Fibroblast of peridontal ligament (primary cell): Measurements from ENCODE around the gene WDR38.

ENCODE experiments used
- DNase-seq: peaks from one replicate; pipeline ENCODE4 v3.0.0-alpha.2; 2010; ENCODE audit errors: extremely low read depth

WDR38 gene

DNA sequence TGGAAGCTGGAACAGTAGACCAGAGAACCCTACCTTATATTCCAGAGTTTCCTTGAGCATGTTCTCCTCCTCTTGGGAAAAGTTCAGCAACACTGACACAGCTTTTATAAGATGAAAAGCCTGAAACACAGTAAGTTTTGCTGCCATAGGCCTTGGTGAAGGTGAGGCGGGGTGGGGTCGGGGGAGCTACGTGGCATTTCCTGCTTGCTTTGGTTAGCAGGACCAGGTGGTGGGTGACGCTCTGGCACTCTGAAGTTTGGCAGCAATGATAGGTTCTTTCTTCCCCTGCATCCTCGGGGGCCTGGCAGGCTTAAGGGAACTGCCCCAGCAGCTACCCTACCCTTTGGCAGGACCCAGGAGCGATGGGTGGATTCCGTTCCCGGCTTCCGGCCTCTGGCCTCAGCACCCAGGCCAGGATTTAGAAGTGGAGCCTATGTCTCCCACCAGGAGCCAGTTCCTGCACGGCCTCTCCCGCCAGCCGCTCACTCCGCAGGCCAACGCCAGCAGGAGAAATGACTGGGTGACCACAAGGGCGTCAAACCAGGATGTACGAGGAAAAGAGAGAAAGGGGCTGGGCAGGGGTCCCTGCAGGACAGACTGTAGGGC is 28.0 kb downstream of the WDR38 start:
- no peak for DNase-seq

DNA sequence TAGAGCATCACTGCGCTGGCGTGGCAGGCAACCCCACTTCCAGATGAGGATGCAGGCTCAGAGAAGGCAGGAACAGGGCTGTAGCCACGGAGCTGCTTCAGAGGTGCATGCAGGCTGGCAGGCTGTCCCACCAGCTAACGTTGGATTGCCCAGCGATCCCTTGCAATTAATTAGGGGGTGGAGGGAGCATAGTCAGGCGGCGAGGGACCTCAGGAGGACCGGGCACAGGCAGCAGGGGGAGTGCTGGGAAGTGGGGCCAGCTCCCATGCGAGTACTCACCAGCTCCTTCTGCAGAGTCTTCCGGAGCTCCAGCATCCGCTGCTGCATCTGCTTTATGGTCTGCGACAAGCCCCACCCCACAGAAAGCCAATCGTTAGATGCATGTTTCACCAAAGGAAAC is 29.0 kb downstream of the WDR38 start:
- no peak for DNase-seq

DNA sequence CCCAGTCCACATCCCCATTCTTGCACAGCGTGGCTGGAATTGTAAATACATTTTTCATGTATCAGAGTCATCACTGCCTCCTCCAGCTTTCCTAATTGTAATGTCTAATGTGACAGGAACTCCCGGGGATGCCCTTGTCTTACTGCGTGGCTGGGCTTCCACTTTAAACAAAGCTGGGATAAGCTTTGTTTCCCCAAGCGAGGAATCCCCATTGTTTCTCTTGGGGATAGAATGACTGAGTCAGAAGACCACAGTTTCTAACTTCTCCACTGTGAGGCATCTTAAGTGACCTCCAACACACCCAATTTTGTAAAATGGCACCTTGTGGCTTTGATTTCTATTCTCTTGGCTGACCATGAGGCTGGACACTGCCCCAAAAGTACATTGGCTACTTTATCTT is 31.1 kb downstream of the WDR38 start:
- DNase-seq: peak; percentile 56

DNA sequence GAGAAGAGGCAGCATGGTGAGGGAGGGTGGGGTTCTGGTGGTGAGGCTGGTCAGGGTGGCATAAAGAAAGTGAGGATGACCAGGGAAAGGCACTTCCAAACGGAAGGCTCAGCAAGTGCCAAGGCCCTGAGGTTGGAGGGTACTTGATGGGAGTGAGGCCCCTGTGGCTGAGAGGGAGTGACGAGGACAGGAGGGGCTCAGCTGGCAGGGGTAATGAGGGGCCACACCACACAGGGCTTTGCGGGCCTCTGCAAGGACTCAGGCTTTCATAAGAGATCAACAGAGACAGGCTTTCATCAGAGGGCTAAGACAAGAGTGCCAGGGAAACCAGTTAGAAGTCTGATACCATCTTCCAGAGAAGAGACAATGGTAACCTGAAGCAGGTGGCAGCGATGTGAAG is 32.3 kb downstream of the WDR38 start:
- no peak for DNase-seq

DNA sequence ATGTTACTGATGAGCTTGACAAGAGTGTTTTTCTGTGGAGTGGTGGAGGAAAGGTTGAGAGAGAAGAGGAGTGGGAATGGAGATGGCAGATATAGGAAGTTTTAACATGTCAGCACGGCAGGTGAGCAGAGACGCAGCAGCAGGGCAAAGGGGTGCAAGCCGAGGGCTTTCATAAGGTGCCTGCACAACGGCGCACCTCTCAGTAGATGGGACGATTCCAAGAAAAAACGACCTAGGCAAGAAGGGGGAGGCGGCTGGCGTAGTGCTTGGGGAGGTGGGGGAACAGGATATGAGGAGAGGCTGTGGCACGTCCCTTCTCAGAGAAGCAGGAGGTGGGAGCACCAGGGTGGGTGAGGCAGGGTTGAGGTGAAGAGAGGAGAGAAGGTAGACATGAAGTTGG is 33.2 kb downstream of the WDR38 start:
- DNase-seq: no peak

DNA sequence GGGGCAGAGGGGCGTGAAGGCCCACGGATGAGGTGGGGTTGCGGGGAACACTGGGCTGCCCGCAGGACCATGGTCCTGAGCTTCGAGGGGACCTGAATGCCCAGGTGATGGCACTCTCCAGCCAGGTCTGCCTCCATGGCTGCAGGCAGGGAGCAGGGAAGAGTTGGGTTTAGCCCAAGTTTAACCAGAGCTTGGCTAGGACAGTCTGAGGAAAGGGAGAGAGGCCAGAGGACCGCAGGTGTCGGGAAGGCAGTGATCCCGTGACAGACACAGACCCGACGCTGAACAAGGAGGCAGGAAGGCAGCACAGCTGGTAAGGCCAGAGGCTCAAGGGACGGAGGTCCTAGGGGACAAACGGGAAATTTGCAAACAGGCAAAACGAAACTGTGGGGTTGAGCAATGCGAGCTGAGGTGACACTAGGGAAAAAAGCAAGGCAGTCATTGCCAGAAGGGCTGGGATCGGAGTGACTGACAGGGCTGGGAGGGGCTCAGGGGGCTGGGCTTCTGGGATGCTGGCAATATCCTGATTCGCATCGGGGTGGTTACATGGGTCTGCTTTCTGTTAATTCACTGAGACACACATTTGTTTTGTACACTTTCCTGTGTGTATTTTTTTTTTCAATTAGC is 33.7 kb downstream of the WDR38 start:
- DNase-seq: no peak

DNA sequence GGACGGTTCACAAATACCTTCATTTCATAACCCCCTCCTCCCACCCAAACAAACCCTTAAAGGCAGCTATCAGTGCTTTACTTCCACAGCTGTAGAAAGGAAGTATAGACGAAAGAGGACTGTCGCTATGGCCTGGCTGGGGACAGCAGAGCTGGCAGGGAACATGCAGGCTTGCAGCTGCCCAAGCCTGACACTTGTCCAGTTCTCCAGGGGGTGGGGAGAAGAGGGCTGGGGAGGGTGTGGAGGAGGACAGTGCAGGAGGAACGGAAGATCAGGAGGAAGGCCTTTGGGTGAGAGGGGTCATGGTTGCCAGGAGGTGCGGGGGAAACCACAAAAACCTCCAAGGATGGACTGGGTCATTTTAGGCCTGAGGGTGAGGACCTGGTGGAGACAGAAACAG is 34.6 kb downstream of the WDR38 start:
- no peak for DNase-seq

DNA sequence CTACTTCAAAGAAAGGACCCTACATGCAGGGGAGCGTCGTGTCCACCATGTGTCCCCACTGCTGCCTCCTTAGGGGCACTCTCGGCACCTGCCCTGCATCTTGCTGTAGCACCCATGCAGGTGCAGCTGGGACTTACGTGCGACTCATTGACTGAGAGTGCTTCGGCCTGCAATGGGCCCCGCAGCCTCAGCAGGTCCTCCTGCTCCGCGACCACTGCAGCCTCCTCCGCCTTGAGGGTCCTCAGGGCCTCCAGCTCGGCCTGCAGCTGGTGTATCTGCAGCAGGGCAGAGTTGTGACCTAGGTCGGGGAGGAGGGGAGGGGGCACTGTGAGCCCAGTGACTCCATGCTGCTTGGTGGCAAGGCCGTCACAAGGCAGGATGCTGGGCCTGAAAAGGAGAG is 35.7 kb downstream of the WDR38 start:
- no peak for DNase-seq

DNA sequence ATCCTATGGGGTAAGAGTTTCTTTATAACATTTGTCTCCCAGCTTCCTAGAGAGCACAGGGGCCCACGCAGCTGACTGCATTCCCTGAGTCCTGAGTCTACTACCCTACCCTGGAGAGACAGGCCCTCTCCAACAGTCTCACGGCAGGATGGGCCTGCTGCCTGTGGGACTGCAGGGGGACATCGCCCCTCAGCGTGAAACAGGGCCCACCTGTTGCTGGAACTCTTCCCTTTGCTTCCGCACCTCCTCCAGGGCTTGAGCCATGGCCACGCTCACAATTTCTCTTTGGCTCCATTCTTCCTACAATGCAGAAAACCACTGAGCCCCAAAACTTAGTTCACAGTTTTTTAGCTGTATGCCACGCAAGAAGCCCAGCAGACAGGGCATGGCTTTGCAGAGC is 36.9 kb downstream of the WDR38 start:
- no peak for DNase-seq

DNA sequence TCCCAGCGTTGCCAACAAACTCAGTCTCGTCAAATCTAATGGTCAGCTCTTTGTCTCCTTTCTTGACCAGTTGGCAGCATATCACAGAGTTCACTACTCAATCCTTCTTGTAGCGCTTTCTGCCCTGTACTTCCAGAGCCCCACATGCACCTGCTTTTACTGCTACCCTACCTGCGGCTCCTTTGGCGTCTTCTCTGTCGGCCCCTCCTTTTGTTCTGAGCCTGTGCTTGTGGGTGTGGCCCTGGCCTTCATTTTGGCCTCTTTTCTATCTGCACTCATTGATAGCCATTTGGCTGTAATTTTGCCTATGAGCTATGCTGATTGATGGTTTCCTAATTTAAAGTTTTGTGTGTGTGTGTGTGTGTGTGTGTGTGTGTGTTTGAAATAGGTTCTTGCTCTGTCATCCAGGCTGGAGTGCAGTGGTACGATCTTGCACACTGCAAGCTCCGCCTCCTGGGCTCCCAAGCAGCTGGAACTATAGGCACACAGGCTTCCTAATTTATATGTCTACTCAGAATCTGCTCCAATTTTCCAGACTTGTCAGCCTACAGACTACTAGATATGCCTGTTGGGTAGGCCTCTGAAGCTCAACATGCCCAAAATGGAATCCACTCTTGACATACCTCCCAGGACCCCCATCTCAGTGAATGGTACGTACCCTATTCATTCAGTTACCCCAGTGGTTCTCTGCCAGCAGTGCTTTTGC is 40.9 kb downstream of the WDR38 start:
- no peak for DNase-seq

DNA sequence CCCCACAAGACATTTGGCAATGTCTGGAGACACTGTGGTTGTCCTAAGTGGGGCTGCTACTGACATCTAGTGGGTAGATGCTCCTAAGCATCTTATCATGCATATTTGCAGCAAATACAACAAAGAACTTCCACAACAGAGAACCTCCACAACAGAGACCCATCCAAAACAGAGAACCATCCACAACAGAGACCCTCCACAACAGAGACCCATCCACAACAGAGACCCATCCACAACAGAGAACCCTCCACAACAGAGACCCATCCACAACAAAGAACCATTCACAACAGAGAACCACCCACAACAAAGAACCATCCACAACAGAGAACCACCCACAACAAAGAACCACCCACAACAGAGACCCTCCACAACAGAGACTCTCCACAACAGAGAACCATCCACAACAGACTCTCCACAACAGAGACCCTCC is 41.5 kb downstream of the WDR38 start:
- peak; percentile 62 for DNase-seq

DNA sequence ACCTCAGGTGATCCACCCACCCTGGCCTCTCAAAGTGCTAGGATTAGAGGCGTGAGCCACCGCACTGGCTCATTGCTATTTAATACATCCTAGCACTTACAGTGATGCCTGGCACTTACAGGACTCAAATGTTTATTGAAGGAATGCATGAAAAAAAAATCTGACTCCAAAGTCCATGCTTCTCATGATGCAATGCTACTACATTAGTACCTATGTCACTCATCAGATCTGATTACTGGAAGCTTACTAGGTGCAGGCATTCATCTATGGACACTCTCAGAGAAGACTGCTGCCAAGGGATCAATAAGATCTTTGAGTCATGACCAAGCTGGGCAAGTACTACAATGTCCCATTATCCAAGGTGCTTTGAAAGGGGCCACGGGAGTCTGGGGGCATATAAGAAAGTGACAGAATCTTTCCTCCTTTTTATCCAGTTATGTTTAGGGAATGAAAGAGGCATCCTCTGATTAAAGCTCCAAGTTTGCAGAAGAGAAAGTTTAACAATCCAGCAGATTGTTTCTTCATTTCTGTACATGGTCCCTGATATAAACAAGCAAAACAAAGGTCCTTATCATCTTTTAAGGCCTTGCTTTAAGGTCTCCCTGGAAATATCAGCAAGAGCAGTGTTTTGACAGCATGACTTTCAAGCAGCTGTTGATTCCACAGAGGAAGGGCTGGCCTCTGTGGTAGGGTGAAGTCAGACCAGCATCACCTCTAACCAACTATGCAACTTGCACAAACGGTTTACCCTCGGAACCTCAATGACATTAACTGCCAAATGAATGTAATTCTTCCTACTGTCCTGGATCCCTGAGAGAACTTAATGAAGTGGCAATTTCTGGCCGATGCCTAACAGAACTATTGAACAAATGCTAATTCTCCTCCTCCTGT is 44.6 kb downstream of the WDR38 start:
- no peak for DNase-seq

DNA sequence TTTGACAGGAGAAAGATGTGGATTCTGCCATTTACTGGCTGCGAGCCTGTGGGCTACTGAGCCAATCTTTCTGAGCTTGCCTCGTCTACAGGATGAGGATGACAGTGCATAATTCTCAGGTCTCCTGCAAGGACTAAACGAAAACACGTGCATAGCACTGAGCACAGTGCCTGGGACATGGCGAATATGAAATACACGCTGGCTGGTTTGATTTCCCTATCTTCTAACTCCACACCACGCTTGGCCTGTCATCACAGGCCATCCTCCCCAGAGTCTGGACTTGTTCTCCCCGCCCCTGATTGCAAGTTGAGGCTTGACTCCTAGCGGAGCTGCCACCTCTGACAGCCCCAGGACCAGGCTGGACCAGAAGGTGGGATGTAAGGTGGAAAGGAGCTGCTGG is 46.6 kb downstream of the WDR38 start:
- DNase-seq: no peak

DNA sequence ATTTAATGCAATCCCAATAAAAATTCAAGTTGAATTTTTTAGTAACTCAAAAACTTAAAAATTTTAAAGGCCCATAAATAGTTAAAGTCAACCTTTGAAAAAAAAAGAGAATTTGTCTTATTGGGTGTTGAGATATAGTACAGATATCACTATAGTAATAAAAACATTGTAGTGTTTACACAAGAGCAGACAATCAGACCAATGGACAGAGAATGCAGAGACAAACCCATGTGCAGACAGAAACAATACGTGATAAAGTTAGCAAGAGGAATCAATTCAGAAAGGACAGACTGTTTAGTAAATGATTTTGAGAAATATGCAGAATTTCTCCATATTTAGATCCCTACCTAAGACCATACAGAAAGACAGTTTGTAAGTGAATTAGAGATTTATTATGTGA is 53.7 kb downstream of the WDR38 start:
- DNase-seq: no peak
